Smooth muscle cell (in vitro differentiated cells): ENCODE measurements around the gene KCNQ1OT1. TPM values are rescaled to one million over a fixed set of nuclear protein-coding genes. Genes with fewer than 3 reads are reported as not detected.

Source experiments
- DNase-seq: peaks from one replicate; lab custom pipeline; 2025; ENCODE audit not compliant: unreplicated experiment; lab: John Stamatoyannopoulos, UW
- H2AFZ ChIP-seq: fragments of 200-600 bp; sonication (generic); 2 replicates; pipeline ENCODE4 v1.6.0; 2016; ENCODE audit warnings: antibody characterized with exemption, low read depth, mild to moderate bottlenecking
- H3F3A ChIP-seq: fragments of 200-600 bp; sonication (generic); 2 replicates; pipeline ENCODE4 v1.6.0; 2017; ENCODE audit warnings: antibody characterized with exemption, low read depth
- H3K27ac ChIP-seq: fragments of 200-600 bp; sonication (generic); 2 replicates; pipeline ENCODE4 v1.5.1; 2016; ENCODE audit warnings: low read depth, mild to moderate bottlenecking
- H3K27me3 ChIP-seq: fragments of 200-600 bp; sonication (generic); 2 replicates; pipeline ENCODE4 v1.6.1; 2016; ENCODE audit warnings: low read depth, mild to moderate bottlenecking
- H3K36me3 ChIP-seq: fragments of 200-600 bp; sonication (generic); 2 replicates; pipeline ENCODE4 v1.5.1; 2016; ENCODE audit warnings: low read depth
- H3K4me1 ChIP-seq: fragments of 200-600 bp; sonication (generic); 2 replicates; pipeline ENCODE4 v1.5.1; 2016; ENCODE audit warnings: low read depth
- H3K4me2 ChIP-seq: fragments of 200-600 bp; sonication (generic); 2 replicates; pipeline ENCODE4 v1.6.0; 2016; ENCODE audit warnings: mild to moderate bottlenecking
- H3K4me3 ChIP-seq: fragments of 200-600 bp; sonication (generic); 2 replicates; pipeline ENCODE4 v1.5.1; 2016; ENCODE audit warnings: mild to moderate bottlenecking
- H3K79me2 ChIP-seq: fragments of 200-600 bp; sonication (generic); 2 replicates; pipeline ENCODE4 v1.6.0; 2016; ENCODE audit warnings: low read depth, mild to moderate bottlenecking
- H3K9ac ChIP-seq: fragments of 200-600 bp; sonication (generic); 2 replicates; pipeline ENCODE4 v1.6.0; 2016; ENCODE audit warnings: low read depth
- H3K9me3 ChIP-seq: fragments of 200-600 bp; sonication (generic); replicated peaks from 2 replicates; pipeline ENCODE4 v1.5.1; 2016; ENCODE audit warnings: low read depth
- H4K20me1 ChIP-seq: fragments of 200-600 bp; sonication (generic); 2 replicates; pipeline ENCODE4 v1.6.0; 2016; ENCODE audit warnings: low read depth
- WGBS: methylation state at CpG from one replicate; pipeline ENCODE4 v1.1.7; 2016; ENCODE audit warnings: low lambda C conversion rate; 5-methylcytosine and 5-hydroxymethylcytosine counted together
- polyA plus RNA-seq: library from polyadenylated mRNA; unstranded; fragments of >200 nt; fragmentation: Nextera tagmentation; extraction: Ambion mirVana; gene quantifications from 2 replicates; pipeline ENCODE4 v1.2.1, GENCODE V29; 2016
- total RNA-seq: library from RNA; depleted of rRNA; stranded (reverse); fragments of >200 nt; gene quantifications from 2 replicates; pipeline ENCODE4 v1.2.3, GENCODE V29; 2014
- TF ChIP-seq, protein P1 (sequence below): fragments of 200-600 bp; sonication (generic); IDR thresholded peaks from 2 replicates; pipeline ENCODE4 v1.5.1; 2017; ENCODE audit warnings: borderline replicate concordance, mild to moderate bottlenecking, antibody characterized with exemption; ENCODE audit not compliant: insufficient read depth, poor library complexity, severe bottlenecking

The KCNQ1OT1 gene
- total and polyA plus RNA-seq, 2 experiments from 2014 or later, result 1.6 to 9.8 TPM

DNA sequence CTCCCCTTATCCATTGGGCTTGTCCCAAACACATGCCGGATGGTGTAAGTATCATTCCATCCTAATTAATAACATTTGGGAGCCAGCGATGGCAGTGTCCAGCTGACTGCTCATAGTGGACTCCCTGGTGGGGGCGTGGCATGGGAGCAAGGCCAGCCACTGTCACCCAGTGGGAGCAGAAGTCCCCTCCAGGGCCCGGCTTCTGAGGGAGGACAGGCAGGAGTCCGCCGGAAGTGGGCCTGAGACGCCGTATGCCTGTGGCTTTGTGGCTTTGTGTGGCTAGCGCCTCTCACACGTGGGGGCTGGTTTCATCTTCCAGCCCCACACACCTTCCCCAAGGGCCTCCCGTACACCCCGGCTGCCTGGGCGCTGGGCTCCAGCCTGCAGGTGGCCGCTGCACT lies 130.5 kb downstream of the KCNQ1OT1 start:
- 84% methylated on average over 14 of the region's 14 CpGs for WGBS
- Histone ChIP-seq H3K36me3 (no peaks in the 10 kb centered on the region), H3K9me3 (no peaks in the 10 kb centered on the region), H3K4me1 (no peaks in the 10 kb centered on the region), H3K4me2 (no peak overlapping the region), H3F3A (no peaks in the 10 kb centered on the region), H3K27me3 (peaks cover 7% of the 10 kb centered on the region), H3K4me3 (no peak overlapping the region), H2AFZ (no peak overlapping the region), H3K27ac (no peak overlapping the region), H3K79me2 (no peaks in the 10 kb centered on the region), H4K20me1 (no peaks in the 10 kb centered on the region), H3K9ac (no peak overlapping the region)
- DNase-seq, result no peak
- TF ChIP-seq, protein P1, sequence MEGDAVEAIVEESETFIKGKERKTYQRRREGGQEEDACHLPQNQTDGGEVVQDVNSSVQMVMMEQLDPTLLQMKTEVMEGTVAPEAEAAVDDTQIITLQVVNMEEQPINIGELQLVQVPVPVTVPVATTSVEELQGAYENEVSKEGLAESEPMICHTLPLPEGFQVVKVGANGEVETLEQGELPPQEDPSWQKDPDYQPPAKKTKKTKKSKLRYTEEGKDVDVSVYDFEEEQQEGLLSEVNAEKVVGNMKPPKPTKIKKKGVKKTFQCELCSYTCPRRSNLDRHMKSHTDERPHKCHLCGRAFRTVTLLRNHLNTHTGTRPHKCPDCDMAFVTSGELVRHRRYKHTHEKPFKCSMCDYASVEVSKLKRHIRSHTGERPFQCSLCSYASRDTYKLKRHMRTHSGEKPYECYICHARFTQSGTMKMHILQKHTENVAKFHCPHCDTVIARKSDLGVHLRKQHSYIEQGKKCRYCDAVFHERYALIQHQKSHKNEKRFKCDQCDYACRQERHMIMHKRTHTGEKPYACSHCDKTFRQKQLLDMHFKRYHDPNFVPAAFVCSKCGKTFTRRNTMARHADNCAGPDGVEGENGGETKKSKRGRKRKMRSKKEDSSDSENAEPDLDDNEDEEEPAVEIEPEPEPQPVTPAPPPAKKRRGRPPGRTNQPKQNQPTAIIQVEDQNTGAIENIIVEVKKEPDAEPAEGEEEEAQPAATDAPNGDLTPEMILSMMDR, result no peak

DNA sequence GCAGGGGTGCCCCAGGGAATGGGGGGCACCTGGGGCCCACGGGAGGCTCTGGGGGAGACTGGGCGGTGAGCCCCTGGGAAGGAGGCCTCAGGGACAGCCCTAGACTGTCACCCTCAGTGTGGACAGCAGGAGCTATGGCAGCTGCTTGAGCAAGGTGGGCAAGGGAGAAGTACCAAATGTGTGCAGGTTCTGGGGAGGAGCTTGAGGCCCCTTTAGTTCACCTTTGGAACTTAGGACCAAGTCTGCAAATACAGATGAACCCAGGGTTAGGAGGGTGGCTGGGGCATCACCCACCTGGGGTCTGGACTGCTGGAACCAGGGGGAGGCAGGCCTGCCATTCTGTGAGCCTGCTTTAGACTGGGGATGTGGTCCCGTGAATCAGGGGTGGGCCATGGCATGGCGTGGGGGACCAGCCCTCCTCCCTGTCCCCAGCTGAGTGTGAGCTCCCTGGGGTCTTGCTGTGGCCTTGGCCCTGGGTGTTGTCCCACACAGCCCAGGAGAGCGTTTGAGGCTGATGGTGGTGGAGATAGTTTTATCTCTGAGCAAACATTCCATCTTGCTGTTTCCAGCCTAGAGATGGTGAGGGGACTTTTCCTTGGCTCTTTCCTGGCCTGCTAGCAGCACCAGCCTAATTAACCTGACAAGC lies 132.6 kb downstream of the KCNQ1OT1 start:
- TF ChIP-seq, protein P1, result no peak
- Histone ChIP-seq H3K4me3 (no peak overlapping the region), H3K36me3 (no peaks in the 10 kb centered on the region), H3K4me1 (no peaks in the 10 kb centered on the region), H3K9me3 (no peaks in the 10 kb centered on the region), H3F3A (no peaks in the 10 kb centered on the region), H3K4me2 (no peak overlapping the region), H2AFZ (no peak overlapping the region), H3K9ac (no peak overlapping the region), H3K27me3 (peaks cover 9% of the 10 kb centered on the region), H4K20me1 (no peaks in the 10 kb centered on the region), H3K79me2 (no peaks in the 10 kb centered on the region), H3K27ac (no peak overlapping the region)
- no peak for DNase-seq
- 84% methylated on average over 5 of the region's 5 CpGs for WGBS

DNA sequence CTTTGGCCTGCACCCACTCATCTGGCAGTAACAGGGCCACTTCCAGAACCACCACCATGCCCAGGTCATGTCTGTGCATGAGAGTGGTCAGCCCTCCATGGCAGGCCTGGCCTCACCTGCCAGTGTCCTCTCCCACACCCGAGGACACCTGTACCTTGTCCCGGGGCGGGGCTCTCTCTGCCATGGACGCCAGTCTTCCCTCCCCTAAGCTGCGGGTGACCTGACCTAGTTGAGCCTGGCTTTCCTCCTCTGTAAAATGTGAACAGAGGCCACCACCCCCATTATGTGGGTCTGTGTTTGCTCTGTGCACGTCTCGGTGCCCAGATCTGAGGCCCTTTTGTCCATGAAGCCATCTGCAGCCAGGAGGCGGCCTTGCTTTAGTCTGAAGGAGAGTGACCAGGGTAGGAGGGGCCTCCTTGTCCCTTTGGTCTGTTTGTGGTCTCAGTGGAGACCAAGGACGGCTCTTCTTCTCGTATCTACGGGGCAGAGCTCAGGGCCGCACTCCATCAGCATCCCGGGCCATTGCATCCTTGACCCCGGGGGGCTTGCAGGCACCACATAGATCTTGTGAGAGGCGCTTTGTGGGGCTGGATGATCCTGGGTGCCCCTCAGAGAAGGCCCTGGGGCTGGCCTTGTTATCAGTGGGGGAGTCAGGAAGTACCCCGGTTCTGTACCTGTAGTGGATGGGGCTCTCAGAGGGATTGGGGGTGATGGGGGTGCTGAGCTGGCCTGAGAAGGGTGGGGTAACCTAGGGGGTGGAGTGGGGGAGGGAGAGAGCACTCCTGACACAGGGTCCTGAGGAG lies 133.4 kb downstream of the KCNQ1OT1 start:
- WGBS, result 94% methylated on average over 16 of the region's 16 CpGs
- no peak overlapping the region for H3K27ac ChIP-seq
- DNase-seq, result no peak

More for the DNA sequence above, 133.4 kb downstream of the KCNQ1OT1 start:
- H4K20me1 ChIP-seq, result no peaks in the 10 kb centered on the region
- no peak overlapping the region for H3K4me2 ChIP-seq
- H3K27me3 ChIP-seq, result peaks cover 9% of the 10 kb centered on the region
- H3K79me2 ChIP-seq, result no peaks in the 10 kb centered on the region
- no peaks in the 10 kb centered on the region for H3K9me3 ChIP-seq
- H2AFZ ChIP-seq, result no peak overlapping the region
- no peaks in the 10 kb centered on the region for H3F3A ChIP-seq
- no peaks in the 10 kb centered on the region for H3K36me3 ChIP-seq
- TF ChIP-seq, protein P1, result no peak
- no peak overlapping the region for H3K4me3 ChIP-seq
- no peak overlapping the region for H3K9ac ChIP-seq
- H3K4me1 ChIP-seq, result no peaks in the 10 kb centered on the region
